ENCODE data around the gene RBKS. TPM values are rescaled to one million over a fixed set of nuclear protein-coding genes. Genes with fewer than 3 reads are reported as not detected.
"Not testable (repeated sequence)": the region's sequence is repeated elsewhere in the genome, so short reads cannot be mapped to it uniquely, and the experiment has no call there.

The RBKS gene
- polyA plus RNA-seq, 4 donors: 19.8 to 72.0 (median 33.2) TPM

DNA sequence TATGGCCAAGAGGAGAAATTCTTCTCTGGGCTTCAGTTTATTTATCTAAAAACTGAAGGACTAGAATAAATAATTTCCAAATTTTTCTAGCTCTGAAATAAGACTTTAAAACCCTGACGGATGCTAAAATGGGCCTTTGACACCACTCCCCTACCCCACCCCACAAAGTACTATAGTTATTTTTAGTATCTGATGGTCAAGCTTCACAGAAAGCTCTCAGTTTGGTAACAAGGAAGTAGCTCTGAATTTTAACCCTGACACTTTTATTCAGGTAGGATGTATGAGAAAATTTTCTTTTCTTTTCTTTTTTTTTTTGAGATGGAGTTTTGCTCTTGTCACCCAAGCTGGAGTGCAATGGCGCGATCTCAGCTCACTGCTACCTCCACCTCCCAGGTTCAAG is 2.4 kb downstream of the RBKS start:
- peak overlapping the region in 1 of 3 donors; percentile 88 for H3K27ac ChIP-seq (ENCODE audit: low read depth in 1 of 3, low read length in 2 of 3)
- H3K4me1 ChIP-seq (ENCODE audit: control insufficient read depth in 3 of 3, insufficient read depth in 2 of 3, low read depth in 1 of 3, low read length in 2 of 3): peaks cover 4 to 13% (median 8%) of the 10 kb centered on the region in 3 donors
- H3K4me3 ChIP-seq (ENCODE audit: low read depth in 1 of 3, low read length in 3 of 3): no peak overlapping the region
- DNase-seq (no peak), FAIRE-seq (no peak)
- H3K36me3 ChIP-seq (ENCODE audit: control insufficient read depth in 3 of 3, insufficient read depth in 2 of 3, low read depth in 1 of 3, low read length in 3 of 3): no peaks in the 10 kb centered on the region
- no peaks in the 10 kb centered on the region for H3K9me3 ChIP-seq (ENCODE audit: control insufficient read depth in 2 of 2, insufficient read depth in 1 of 2, low read depth in 1 of 2, low read length in 1 of 2)
- no peaks in the 10 kb centered on the region for H3K27me3 ChIP-seq (ENCODE audit: control insufficient read depth in 3 of 3, insufficient read depth in 3 of 3, low read length in 3 of 3)
- 70 to 81% (median 72%) methylated on average over 3 of the region's 3 CpGs for WGBS, 3 donors

DNA sequence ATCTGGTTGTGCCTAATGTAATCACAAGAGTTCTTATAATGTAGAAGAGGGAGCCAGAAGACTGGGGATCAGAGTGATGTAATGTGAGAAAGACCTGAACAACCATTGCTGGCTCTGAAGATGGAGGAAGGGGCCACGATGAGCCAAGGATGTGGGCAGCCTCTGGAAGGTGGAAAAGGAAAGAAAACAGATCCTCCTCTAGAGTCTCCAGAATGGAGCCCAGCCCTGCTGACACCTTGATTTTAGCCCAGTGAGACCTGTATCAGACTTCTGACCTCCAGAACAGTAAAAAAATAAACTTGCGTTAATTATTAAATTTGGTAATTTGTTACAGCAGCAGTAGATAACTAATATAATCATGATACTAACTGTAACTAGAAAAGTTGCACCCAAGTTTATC is 3.1 kb downstream of the RBKS start:
- Histone ChIP-seq H3K4me3 (ENCODE audit: low read depth in 1 of 3, low read length in 3 of 3) (no peak overlapping the region), H3K36me3 (ENCODE audit: control insufficient read depth in 3 of 3, insufficient read depth in 2 of 3, low read depth in 1 of 3, low read length in 3 of 3) (no peaks in the 10 kb centered on the region), H3K4me1 (ENCODE audit: control insufficient read depth in 3 of 3, insufficient read depth in 2 of 3, low read depth in 1 of 3, low read length in 2 of 3) (peaks cover 4 to 13% (median 8%) of the 10 kb centered on the region in 3 donors), H3K9me3 (ENCODE audit: control insufficient read depth in 2 of 2, insufficient read depth in 1 of 2, low read depth in 1 of 2, low read length in 1 of 2) (no peaks in the 10 kb centered on the region), H3K27me3 (ENCODE audit: control insufficient read depth in 3 of 3, insufficient read depth in 3 of 3, low read length in 3 of 3) (no peaks in the 10 kb centered on the region), H3K27ac (ENCODE audit: low read depth in 1 of 3, low read length in 2 of 3) (peak overlapping the region; percentile 44 to 88 (median 75))
- WGBS, 3 donors: 16 to 48% (median 28%) methylated on average over 2 of the region's 2 CpGs
- peak; percentile 70 to 82 for DNase-seq
- FAIRE-seq: no peak

DNA sequence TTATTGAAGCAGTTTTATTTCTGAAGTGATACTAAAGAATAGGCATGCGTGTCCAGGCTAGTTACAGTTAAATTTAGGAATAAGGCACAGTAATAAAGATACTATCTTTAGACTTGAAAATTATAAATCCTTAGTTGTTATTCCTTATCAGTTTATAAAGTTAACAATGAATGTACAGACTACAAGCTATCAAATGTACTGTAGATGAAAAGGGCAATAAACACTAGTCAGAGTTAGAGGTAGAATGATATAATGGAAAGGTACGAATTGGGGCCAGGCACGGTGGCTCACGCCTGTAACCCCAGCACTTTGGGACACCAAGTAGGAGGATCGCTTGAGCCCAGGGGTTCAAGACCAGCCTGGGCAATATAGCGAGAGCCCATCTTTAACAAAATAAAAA is 3.9 kb downstream of the RBKS start:
- Histone ChIP-seq H3K9me3 (ENCODE audit: control insufficient read depth in 2 of 2, insufficient read depth in 1 of 2, low read depth in 1 of 2, low read length in 1 of 2) (no peaks in the 10 kb centered on the region), H3K36me3 (ENCODE audit: control insufficient read depth in 3 of 3, insufficient read depth in 2 of 3, low read depth in 1 of 3, low read length in 3 of 3) (no peaks in the 10 kb centered on the region), H3K4me3 (ENCODE audit: low read depth in 1 of 3, low read length in 3 of 3) (no peak overlapping the region), H3K27me3 (ENCODE audit: control insufficient read depth in 3 of 3, insufficient read depth in 3 of 3, low read length in 3 of 3) (no peaks in the 10 kb centered on the region), H3K27ac (ENCODE audit: low read depth in 1 of 3, low read length in 2 of 3) (peak overlapping the region in 2 of 3 donors; percentile 44 to 79), H3K4me1 (ENCODE audit: control insufficient read depth in 3 of 3, insufficient read depth in 2 of 3, low read depth in 1 of 3, low read length in 2 of 3) (peaks cover 3 to 10% (median 4%) of the 10 kb centered on the region in 3 donors)
- DNase-seq (peak in 1 of 2 donors; percentile 62), FAIRE-seq (no peak)
- 24 to 66% (median 51%) methylated on average over 6 of the region's 6 CpGs for WGBS, 3 donors

DNA sequence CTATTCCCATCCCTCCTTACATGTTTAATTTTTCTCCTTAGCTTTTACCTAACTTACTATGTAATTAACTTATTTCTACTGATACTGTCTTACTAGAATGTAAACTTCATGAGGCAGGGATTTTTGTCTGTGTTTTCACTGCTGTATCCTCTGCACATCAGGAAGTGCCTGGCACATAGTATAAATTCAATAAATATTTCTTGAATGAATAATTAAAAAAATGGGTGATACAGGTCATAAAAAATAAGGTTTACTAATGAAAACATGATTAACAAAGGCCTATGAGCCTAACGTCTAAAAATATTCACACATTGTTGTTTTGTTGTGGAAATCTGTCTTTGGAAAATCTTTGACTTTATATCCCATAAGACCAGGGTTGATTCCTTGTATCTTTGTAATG is 4.5 kb downstream of the RBKS start:
- 25 to 46% (median 29%) methylated on average over 1 of the region's 1 CpG for WGBS, 3 donors
- FAIRE-seq: no peak
- Histone ChIP-seq H3K4me1 (ENCODE audit: control insufficient read depth in 3 of 3, insufficient read depth in 2 of 3, low read depth in 1 of 3, low read length in 2 of 3) (peaks cover 2 to 8% (median 4%) of the 10 kb centered on the region in 3 donors), H3K9me3 (ENCODE audit: control insufficient read depth in 2 of 2, insufficient read depth in 1 of 2, low read depth in 1 of 2, low read length in 1 of 2) (no peaks in the 10 kb centered on the region), H3K27me3 (ENCODE audit: control insufficient read depth in 3 of 3, insufficient read depth in 3 of 3, low read length in 3 of 3) (no peaks in the 10 kb centered on the region), H3K36me3 (ENCODE audit: control insufficient read depth in 3 of 3, insufficient read depth in 2 of 3, low read depth in 1 of 3, low read length in 3 of 3) (peaks cover 0 to 5% (median 0%) of the 10 kb centered on the region in 3 donors), H3K27ac (ENCODE audit: low read depth in 1 of 3, low read length in 2 of 3) (peak overlapping the region in 1 of 3 donors; percentile 14), H3K4me3 (ENCODE audit: low read depth in 1 of 3, low read length in 3 of 3) (no peak overlapping the region)
- DNase-seq: no peak

DNA sequence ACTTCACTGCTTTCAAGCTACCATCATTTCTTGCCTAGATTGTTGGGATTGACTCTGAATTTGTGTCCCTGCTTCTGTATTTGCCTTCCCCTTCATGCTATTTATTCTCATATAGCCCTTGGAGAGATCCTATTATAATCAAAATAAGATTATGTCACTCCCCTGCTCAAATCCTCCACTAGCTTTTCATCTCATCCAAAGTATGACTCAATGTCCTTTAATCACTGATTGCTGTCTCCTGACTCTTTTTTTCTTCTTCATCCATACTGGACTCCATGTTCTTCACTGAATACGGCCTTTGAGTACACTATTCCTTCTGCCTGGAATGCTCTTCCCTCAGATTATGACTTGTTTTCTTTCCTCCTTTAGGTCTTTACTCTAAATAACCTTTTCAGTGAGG is 5.0 kb downstream of the RBKS start:
- no peak for DNase-seq
- WGBS, 3 donors: 71 to 84% (median 82%) methylated on average over 1 of the region's 1 CpG
- no peak for FAIRE-seq
- no peaks in the 10 kb centered on the region for H3K9me3 ChIP-seq (ENCODE audit: control insufficient read depth in 2 of 2, insufficient read depth in 1 of 2, low read depth in 1 of 2, low read length in 1 of 2)
- no peak overlapping the region for H3K4me3 ChIP-seq (ENCODE audit: low read depth in 1 of 3, low read length in 3 of 3)
- no peaks in the 10 kb centered on the region for H3K27me3 ChIP-seq (ENCODE audit: control insufficient read depth in 3 of 3, insufficient read depth in 3 of 3, low read length in 3 of 3)
- peaks cover 2 to 8% (median 4%) of the 10 kb centered on the region in 3 donors for H3K4me1 ChIP-seq (ENCODE audit: control insufficient read depth in 3 of 3, insufficient read depth in 2 of 3, low read depth in 1 of 3, low read length in 2 of 3)
- peak overlapping the region in 1 of 3 donors; percentile 14 for H3K27ac ChIP-seq (ENCODE audit: low read depth in 1 of 3, low read length in 2 of 3)
- peaks cover 0 to 5% (median 0%) of the 10 kb centered on the region in 3 donors for H3K36me3 ChIP-seq (ENCODE audit: control insufficient read depth in 3 of 3, insufficient read depth in 2 of 3, low read depth in 1 of 3, low read length in 3 of 3)

DNA sequence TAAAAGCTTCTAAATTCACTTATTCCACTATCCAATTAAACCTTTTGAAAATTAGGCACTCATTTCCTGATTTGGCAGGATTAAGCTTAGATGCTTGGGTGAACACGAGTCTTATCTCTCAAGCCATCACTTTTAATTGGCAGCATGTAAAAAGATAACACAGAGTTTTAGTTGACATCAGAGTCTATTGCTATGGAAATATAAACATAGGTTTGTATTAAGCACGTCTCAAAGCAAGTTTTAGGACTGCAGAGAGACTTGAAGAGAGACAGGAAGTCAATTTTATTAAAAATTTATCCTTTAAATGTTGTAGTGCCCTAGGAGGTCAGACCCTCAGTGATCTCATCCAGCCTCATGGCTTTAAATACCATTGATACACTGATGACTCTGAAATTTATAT is 5.6 kb downstream of the RBKS start:
- 2 to 22% (median 16%) methylated on average over 2 of the region's 2 CpGs for WGBS, 3 donors
- H3K4me1 ChIP-seq (ENCODE audit: control insufficient read depth in 3 of 3, insufficient read depth in 2 of 3, low read depth in 1 of 3, low read length in 2 of 3): peaks cover 0 to 8% (median 4%) of the 10 kb centered on the region in 3 donors
- H3K4me3 ChIP-seq (ENCODE audit: low read depth in 1 of 3, low read length in 3 of 3): no peak overlapping the region
- no peak overlapping the region for H3K27ac ChIP-seq (ENCODE audit: low read depth in 1 of 3, low read length in 2 of 3)
- H3K9me3 ChIP-seq (ENCODE audit: control insufficient read depth in 2 of 2, insufficient read depth in 1 of 2, low read depth in 1 of 2, low read length in 1 of 2): no peaks in the 10 kb centered on the region
- DNase-seq (no peak), FAIRE-seq (no peak)
- H3K27me3 ChIP-seq (ENCODE audit: control insufficient read depth in 3 of 3, insufficient read depth in 3 of 3, low read length in 3 of 3): no peaks in the 10 kb centered on the region
- peaks cover 0 to 5% (median 0%) of the 10 kb centered on the region in 3 donors for H3K36me3 ChIP-seq (ENCODE audit: control insufficient read depth in 3 of 3, insufficient read depth in 2 of 3, low read depth in 1 of 3, low read length in 3 of 3)

DNA sequence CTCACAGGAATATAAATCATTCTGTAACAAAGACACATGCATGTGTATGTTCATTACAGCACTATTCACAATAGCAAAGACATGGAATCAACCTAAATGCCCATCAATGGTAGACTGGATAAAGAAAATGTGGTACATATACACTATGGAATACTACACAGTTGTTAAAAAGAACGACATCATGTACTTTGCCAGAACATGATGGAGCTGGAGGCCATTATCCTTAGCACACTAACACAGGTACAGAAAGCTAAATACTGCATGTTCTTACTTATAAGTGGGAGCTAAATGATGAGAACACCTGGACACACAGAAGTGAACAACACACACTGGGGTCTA is 7.6 kb downstream of the RBKS start:
- WGBS, 3 donors: 95 to 100% (median 97%) methylated on average over 1 of the region's 1 CpG
- H3K4me1 ChIP-seq (ENCODE audit: control insufficient read depth in 3 of 3, insufficient read depth in 2 of 3, low read depth in 1 of 3, low read length in 2 of 3); FAIRE-seq; DNase-seq; H3K4me3 ChIP-seq (ENCODE audit: low read depth in 1 of 3, low read length in 3 of 3); H3K27me3 ChIP-seq (ENCODE audit: control insufficient read depth in 3 of 3, insufficient read depth in 3 of 3, low read length in 3 of 3); H3K27ac ChIP-seq (ENCODE audit: low read depth in 1 of 3, low read length in 2 of 3); H3K36me3 ChIP-seq (ENCODE audit: control insufficient read depth in 3 of 3, insufficient read depth in 2 of 3, low read depth in 1 of 3, low read length in 3 of 3); H3K9me3 ChIP-seq (ENCODE audit: control insufficient read depth in 2 of 2, insufficient read depth in 1 of 2, low read depth in 1 of 2, low read length in 1 of 2): not testable (repeated sequence)

DNA sequence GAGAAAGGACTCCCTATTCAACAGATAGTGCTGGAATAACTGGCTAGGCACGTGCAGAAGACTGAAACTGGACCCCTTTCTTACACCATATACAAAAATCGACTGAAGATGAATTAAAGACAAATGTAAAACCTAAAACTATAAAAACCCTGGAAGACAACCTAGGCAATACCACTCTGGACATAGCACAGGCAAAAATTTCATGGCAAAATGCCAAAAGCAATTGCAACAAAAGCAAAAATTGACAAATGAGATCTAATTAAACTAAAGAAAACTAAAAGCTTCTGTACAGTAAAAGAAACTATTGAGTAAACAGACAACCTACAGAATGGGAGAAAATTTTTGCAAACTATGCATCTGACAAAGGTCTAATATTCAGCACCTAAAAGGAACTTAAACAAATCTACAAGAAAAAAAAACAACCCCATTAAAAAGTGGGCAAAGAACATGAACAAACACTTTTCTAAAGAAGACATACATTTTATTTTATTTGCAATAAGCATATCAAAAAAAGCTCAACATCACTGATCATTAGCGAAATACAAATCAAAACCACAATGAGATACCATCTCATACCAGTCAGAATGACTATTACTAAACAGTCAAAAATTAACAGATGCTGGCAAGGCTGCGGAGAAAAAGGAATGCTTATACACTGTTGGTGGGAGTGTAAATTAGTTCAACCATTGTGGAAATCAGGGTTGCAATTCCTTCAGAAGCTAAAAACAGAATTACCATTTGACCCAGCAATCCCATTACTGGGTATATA is 8.2 kb downstream of the RBKS start:
- 92 to 95% (median 92%) methylated on average over 4 of the region's 4 CpGs for WGBS, 3 donors
- DNase-seq; H3K36me3 ChIP-seq (ENCODE audit: control insufficient read depth in 3 of 3, insufficient read depth in 2 of 3, low read depth in 1 of 3, low read length in 3 of 3); H3K4me3 ChIP-seq (ENCODE audit: low read depth in 1 of 3, low read length in 3 of 3); H3K9me3 ChIP-seq (ENCODE audit: control insufficient read depth in 2 of 2, insufficient read depth in 1 of 2, low read depth in 1 of 2, low read length in 1 of 2); FAIRE-seq; H3K4me1 ChIP-seq (ENCODE audit: control insufficient read depth in 3 of 3, insufficient read depth in 2 of 3, low read depth in 1 of 3, low read length in 2 of 3); H3K27me3 ChIP-seq (ENCODE audit: control insufficient read depth in 3 of 3, insufficient read depth in 3 of 3, low read length in 3 of 3); H3K27ac ChIP-seq (ENCODE audit: low read depth in 1 of 3, low read length in 2 of 3): not testable (repeated sequence)

DNA sequence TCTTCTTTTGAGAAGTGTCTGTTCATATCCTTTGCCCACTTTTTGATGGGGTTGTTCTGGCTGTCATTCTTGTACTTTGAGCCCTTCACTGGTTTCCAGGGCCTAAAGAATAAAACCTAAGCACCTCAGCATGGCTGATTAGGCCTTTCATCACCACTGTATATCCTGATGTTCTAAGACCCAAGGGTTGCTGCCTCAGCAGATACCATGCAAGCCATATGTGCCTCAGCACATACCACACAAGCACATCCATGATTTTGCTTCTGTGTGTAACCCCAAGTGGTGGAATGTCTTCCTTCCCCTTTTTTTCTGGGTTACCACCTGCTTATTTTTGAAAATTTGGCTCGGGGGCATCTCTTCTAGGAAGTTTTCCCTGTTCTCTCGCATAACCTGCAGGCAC is 11.4 kb downstream of the RBKS start:
- Histone ChIP-seq H3K27me3 (ENCODE audit: control insufficient read depth in 3 of 3, insufficient read depth in 3 of 3, low read length in 3 of 3) (no peaks in the 10 kb centered on the region), H3K4me1 (ENCODE audit: control insufficient read depth in 3 of 3, insufficient read depth in 2 of 3, low read depth in 1 of 3, low read length in 2 of 3) (no peaks in the 10 kb centered on the region), H3K27ac (ENCODE audit: low read depth in 1 of 3, low read length in 2 of 3) (no peak overlapping the region), H3K9me3 (ENCODE audit: control insufficient read depth in 2 of 2, insufficient read depth in 1 of 2, low read depth in 1 of 2, low read length in 1 of 2) (peaks cover 0 to 2% of the 10 kb centered on the region in 2 donors), H3K36me3 (ENCODE audit: control insufficient read depth in 3 of 3, insufficient read depth in 2 of 3, low read depth in 1 of 3, low read length in 3 of 3) (peaks cover 0 to 5% (median 2%) of the 10 kb centered on the region in 3 donors), H3K4me3 (ENCODE audit: low read depth in 1 of 3, low read length in 3 of 3) (no peak overlapping the region)
- FAIRE-seq: no peak
- DNase-seq: no peak
- 83 to 88% (median 84%) methylated on average over 2 of the region's 2 CpGs for WGBS, 3 donors
